ENCODE results near the gene MSRB3.
"Not testable (repeated sequence)": the region's sequence is repeated elsewhere in the genome, so short reads cannot be mapped to it uniquely, and the experiment has no call there.

Gene MSRB3

GRCh38 chr12:65278576-65279368 is at the start of gene MSRB3:
TSS of gene MSRB3 (plus strand) at chr12:65278683. CDS start at chr12:65308580, 29,897 bp downstream.
- no peak for DNase-seq

DNA sequence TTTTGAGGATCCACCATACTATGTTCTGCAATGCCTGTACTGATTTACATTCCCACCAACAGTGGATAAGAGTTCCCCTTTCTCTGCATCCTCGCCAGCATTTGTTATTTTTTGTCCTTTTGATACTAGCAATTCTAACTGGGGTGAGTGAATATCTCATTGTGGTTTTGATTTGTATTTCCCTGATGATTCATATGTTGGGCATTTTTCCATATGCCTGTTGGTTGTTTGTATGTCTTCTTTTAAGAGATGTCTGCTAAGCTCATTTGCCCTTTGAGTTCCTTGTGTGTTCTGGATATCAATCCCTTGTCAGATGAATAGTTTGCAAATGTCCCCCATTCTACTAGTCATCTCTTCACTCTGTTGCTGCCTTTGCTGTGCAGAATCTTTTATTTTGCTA is 49.0 kb upstream of the MSRB3 start:
- no peak for DNase-seq

- no peak for DNase-seq
Measured at GRCh38 chr12:65232476-65233077, 45.9 kb upstream of the MSRB3 start.

DNA sequence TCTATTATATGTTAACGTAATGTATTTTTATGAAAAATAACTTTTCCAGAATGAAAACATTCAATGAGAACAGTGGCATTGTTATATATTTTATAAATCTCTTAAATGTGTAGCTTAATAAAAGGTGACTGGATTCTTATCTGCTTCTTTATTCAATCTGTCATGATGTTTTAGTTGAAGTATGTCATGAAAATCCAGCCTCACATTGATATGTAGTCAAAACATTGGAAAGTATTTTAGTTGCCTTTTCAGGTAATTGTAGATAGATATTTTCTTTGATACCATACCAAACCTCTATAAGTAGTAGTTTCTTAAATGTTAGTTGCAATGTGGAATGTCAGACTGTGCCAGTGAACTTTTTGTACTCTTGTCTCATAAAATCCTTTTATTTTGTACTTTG is 41.3 kb upstream of the MSRB3 start:
- DNase-seq = no peak

- DNase-seq = no peak
Measured at GRCh38 chr12:65238609-65239008, 39.9 kb upstream of the MSRB3 start.

- DNase-seq = peak; percentile 22
Measured at GRCh38 chr12:65248656-65249633, 29.5 kb upstream of the MSRB3 start.

GRCh38 chr12:65252515-65252914 is 26.0 kb upstream of the MSRB3 start:
- no peak for DNase-seq

DNA sequence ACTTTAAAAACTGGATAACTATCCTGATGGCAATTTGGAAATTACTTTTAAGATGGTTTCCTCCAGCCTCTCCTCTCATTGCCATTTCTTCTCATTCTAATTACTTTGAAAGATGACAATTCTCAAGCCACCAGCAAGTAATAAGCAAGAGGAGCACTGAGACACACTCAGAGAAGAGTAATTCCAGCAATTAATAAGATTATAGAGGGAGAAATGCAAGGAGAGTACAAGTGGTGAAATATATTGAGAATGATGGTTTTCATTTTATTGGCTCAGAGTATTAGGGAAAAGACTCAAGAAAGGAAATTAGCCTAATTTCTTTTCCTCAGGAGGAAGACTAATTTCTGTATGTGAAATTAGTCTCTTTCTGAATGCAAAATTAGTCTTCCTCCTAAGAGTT is 20.5 kb upstream of the MSRB3 start:
- DNase-seq = no peak

GRCh38 chr12:65259501-65259900 is 19.0 kb upstream of the MSRB3 start:
- DNase-seq = no peak

DNA sequence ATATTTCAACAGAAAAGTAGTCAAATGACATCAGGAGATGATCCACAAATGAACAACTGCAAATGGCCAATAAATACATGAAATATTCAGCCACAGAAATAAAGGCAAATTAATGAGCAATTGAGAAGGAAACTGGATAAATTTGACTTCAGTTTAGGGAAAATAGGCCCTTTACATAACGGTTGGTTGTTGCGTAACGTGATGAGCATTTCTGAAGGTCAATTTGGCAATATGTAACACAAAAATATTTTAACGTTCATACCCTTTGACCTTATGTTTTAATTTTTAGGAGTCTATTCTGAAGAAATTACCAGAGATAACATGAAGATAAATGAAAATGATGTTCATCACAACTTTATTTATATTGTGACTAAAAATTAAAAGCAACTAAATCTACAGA is 14.7 kb upstream of the MSRB3 start:
- DNase-seq = no peak

GRCh38 chr12:65266408-65266807 is 12.1 kb upstream of the MSRB3 start:
- DNase-seq = no peak

- DNase-seq = no peak
Measured at GRCh38 chr12:65269603-65270002, 8.9 kb upstream of the MSRB3 start.

- no peak for DNase-seq
Measured at GRCh38 chr12:65274602-65275272, 3.7 kb upstream of the MSRB3 start.

DNA sequence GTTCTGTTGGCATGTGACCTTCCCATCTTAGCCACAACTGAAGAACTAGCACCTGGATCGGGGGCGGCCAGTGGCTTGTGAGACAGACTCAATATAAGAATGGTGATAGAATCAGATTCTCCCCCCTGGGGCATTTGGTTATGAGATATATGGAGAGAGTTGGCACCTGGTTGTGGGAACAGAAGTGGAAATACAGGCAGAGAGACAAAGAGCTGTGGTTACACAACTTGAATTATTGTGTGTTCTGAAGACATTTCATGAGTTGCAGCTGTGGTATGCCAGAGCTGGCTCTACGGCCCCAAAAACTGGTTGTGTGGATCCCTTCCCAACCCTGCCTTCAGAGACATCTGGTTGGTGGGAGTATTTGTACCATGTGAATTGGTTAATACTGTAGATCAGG is 2.9 kb upstream of the MSRB3 start:
- no peak for DNase-seq

DNA sequence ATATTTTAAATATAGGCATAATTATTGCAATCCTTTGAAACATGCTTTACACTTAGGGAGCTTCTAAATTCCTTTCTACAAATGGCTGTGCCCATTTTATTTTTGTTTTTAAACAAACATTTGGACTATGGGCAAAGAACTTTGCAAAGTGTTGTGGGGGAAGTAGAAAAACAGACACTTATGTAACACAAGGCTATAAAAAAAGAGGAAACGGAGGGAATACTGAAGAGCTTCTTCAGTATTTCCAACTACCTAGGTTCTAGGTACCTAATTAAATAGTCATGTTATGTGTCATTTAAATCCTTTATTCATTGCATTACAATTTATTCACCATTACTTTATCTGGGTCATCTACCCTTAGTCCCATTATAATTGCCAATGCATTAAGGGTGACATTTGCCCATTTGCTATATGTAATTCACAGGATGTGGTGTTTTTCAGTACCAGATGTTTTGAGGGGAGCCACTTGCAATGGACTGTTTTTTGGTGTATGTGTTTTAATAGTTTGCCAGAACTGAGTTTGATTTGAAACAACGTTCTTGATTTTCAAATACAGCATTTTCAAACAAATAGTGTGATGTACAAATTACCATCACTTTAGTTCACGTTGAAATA is 1.5 kb upstream of the MSRB3 start:
- no peak for DNase-seq

GRCh38 chr12:65277994-65278575 is 398 bp upstream of the MSRB3 start:
- no peak for DNase-seq

DNA sequence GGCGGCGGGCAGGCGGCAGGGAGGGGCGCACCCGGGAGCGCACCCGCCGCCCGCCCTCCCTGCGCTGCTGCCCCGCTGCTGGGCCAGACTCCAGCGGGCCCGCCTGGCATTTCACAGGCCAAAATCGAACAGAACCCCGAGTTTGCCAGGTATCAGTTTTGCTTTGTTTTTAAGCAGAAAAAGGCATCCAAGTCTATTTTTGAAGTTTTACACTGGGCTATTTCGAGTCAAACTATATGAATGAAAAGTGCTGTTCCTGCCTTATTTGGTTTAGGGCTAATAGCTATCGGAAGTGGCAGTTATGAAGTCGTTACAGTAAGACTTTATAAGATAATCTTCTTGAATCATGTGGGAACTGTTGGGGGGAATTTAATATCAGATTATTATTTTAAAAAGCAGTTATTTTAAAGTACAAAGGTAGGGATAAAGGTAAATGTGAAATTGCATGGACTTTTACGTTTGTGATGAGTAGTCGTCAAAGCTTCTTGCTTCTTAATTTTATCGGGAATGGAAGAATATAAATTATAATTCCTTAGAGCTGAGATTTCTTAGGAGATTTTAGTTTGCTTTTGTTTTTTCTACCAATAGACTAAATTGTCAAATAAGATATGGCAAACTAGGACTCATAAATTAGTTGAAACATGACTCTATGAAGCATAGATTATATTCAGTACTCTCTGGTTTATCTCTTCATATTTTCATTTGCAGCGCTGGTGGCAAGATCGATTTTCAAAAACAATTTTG is 1.1 kb downstream of the MSRB3 start:
- DNase-seq = no peak

DNA sequence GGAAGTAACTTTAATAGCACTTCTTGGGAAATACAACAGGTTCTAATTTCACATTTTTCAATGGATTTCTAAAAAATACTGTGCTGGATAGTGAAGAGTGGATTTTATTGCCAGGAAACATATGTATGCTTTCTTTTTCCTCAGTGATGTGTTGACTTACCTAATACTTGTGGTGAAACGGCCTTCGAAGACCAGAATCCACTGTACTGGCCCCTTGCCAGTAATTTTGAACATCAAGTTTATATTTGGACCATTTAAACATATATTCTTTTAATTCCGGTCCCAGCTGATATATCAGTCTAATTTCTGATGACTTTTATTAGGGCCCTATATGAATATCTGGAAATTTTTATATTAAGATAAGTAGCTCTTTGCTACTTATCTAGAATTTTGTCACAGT is 1.8 kb downstream of the MSRB3 start:
- DNase-seq = no peak

GRCh38 chr12:65282840-65283239 is 4.4 kb downstream of the MSRB3 start:
- DNase-seq = no peak

DNA sequence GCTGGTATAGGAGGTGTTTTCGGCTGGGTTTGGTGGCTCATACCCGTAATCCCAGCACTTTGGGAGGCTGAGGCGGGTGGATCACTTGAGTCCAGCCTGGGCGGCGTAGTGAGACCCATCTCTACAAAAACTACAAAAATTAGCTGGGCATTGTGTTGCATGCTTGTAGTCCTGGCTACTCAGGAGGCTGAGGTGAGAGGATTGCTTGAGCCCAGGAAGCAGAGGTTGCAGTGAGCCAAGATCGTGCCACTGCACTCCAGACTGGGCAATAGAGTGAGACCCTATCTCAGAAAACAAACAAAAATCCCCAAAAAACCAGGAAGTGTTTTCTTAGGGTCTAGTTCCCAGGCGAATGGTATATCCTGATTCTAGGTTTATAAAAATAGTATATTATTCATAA is 7.0 kb downstream of the MSRB3 start:
- DNase-seq = not testable (repeated sequence)

GRCh38 chr12:65287426-65287825 is 8.9 kb downstream of the MSRB3 start:
- no peak for DNase-seq

All from stimulated activated CD4-positive, alpha-beta T cell treated with anti-CD3 and anti-CD28 coated beads, Interleukin-4, amount 100 ng/mL, for 24 hours (primary cell).